Vagina (tissue), 2 donors: ENCODE measurements around the gene PTP4A2.

Experiments used
- POLR2A ChIP-seq, 2 donors: fragments of 450-650 bp; IDR thresholded peaks; one replicate each; pipeline ENCODE4 v1.6.1; 2017; ENCODE audit warnings: antibody characterized with exemption in 2 of 2, mild to moderate bottlenecking in 2 of 2, moderate library complexity in 2 of 2
- POLR2AphosphoS5 ChIP-seq, 2 donors: sonication (generic); formaldehyde crosslinking; IDR thresholded peaks; one replicate each; pipeline ENCODE4 v1.9.0; 2017; ENCODE audit warnings: antibody characterized with exemption in 2 of 2, mild to moderate bottlenecking in 2 of 2, low read depth in 1 of 2; ENCODE audit not compliant: insufficient read depth in 1 of 2
- TF ChIP-seq, protein P1 (sequence below), 3 experiments: fragments of 450-650 bp in 2 of 3; fragments of 200-600 bp in 1 of 3; sonication (generic) in 1 of 3; IDR thresholded peaks; one replicate each; pipeline ENCODE4 v1.5.1; 2017 to 2019; ENCODE audit warnings: antibody characterized with exemption in 3 of 3, mild to moderate bottlenecking in 2 of 3, moderate library complexity in 2 of 3

DNA sequence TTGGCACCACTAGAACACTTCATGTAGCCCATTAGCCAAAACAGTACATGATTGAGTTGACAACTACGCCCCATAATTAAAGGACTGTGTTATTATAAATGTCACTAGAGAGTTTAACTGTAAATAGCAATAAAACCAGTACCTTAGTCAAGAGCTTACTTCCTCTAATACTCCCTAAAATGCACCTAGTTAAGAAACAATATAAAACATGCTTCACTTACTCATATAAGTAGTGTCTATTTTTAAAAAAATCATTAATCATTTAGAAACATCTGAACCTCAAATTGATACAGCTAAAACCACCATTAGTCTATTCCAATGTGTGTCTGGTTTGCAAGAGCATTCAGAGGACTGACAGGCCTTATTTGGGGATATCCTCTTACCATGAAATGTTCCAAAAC, 25.3 kb downstream of the PTP4A2 start:
- TF ChIP-seq POLR2A (IDR thresholded peaks at IDR 0.05) (no peak), POLR2AphosphoS5 (IDR thresholded peaks at IDR 0.05; ENCODE audit: insufficient read depth in 1 of 2, low read depth in 1 of 2) (no peak)
- TF ChIP-seq, protein P1, sequence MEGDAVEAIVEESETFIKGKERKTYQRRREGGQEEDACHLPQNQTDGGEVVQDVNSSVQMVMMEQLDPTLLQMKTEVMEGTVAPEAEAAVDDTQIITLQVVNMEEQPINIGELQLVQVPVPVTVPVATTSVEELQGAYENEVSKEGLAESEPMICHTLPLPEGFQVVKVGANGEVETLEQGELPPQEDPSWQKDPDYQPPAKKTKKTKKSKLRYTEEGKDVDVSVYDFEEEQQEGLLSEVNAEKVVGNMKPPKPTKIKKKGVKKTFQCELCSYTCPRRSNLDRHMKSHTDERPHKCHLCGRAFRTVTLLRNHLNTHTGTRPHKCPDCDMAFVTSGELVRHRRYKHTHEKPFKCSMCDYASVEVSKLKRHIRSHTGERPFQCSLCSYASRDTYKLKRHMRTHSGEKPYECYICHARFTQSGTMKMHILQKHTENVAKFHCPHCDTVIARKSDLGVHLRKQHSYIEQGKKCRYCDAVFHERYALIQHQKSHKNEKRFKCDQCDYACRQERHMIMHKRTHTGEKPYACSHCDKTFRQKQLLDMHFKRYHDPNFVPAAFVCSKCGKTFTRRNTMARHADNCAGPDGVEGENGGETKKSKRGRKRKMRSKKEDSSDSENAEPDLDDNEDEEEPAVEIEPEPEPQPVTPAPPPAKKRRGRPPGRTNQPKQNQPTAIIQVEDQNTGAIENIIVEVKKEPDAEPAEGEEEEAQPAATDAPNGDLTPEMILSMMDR (IDR thresholded peaks at IDR 0.05) = no peak
